C4-2B (cell line): ENCODE measurements around the gene CLNK.

Experiments
- H3K27ac ChIP-seq: fragments of 450-650 bp; 2 replicates; pipeline ENCODE4 v1.5.1; 2017
- ZFX ChIP-seq: fragments of 450-650 bp; IDR thresholded peaks from 2 replicates; pipeline ENCODE4 v1.6.1; 2017
- TF ChIP-seq, protein P1 (sequence below): fragments of 450-650 bp; conservative IDR thresholded peaks from 2 replicates; pipeline ENCODE4 v1.5.1; 2017; ENCODE audit warnings: mild to moderate bottlenecking

Gene CLNK

DNA sequence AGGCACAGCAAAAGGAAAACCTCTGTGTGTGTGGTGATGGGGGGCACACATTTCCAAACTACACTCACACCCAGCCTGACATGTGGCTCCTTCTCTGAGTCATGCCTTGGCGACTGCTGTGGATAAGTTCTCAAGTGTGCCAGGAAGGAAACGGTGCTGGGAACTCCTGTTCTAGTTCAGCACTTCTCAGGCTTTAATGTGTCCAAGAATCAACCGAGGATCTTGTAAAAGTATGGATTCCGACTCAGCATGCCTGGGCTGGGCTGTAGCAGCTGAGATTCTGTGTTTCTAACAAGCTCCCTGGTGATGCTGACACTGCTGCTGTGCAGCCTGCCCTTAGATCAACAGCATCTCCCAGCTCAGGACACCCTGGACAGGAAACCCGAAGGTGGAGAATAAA is 20.2 kb downstream of the CLNK start:
- no peak for TF ChIP-seq ZFX
- TF ChIP-seq, protein P1, sequence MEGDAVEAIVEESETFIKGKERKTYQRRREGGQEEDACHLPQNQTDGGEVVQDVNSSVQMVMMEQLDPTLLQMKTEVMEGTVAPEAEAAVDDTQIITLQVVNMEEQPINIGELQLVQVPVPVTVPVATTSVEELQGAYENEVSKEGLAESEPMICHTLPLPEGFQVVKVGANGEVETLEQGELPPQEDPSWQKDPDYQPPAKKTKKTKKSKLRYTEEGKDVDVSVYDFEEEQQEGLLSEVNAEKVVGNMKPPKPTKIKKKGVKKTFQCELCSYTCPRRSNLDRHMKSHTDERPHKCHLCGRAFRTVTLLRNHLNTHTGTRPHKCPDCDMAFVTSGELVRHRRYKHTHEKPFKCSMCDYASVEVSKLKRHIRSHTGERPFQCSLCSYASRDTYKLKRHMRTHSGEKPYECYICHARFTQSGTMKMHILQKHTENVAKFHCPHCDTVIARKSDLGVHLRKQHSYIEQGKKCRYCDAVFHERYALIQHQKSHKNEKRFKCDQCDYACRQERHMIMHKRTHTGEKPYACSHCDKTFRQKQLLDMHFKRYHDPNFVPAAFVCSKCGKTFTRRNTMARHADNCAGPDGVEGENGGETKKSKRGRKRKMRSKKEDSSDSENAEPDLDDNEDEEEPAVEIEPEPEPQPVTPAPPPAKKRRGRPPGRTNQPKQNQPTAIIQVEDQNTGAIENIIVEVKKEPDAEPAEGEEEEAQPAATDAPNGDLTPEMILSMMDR: no peak
- H3K27ac ChIP-seq: 0 out of 2 replicates have a peak overlapping the region, but pooled peaks have one; percentile 1

DNA sequence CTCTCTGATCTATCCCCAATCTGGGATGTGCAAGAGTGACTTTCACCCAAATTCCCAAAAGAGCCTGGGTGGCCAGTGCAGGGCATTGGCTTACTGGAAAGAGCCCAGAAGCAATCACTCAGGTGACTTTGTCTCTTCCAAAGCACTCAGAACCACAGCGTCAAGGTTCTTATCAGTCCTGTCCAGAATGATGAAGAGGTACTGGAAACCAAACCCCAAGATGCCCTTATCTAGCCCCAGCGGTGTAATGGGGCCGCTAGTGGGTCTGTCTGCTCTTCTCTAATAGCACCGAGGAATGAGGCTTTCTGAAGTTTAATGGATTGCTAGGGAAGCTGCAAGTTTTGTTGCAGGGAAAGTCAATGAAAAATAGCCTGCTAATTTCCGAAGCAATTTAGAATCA is 21.6 kb downstream of the CLNK start:
- TF ChIP-seq, protein P1: no peak
- TF ChIP-seq ZFX: no peak
- H3K27ac ChIP-seq: no peak overlapping the region

DNA sequence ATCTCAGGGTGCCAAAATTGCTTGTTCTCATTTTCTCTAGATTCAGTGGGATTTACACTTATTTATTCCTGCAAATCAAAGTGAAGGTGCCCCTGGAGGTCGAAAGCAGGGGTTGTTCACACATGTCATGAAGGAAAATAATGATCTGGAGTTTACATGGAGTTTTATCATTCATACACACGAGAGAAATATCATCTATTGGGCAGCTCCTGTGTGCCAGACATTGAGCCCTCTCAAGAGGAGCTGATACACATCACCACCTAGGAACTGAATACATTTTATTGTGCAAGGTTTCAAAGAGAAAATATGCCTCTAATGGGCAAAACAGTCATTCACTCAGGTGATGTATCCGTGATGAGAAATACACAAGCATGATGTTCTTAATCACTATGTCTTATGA is 23.5 kb downstream of the CLNK start:
- no peak overlapping the region for H3K27ac ChIP-seq
- TF ChIP-seq ZFX: no peak
- TF ChIP-seq, protein P1: no peak

DNA sequence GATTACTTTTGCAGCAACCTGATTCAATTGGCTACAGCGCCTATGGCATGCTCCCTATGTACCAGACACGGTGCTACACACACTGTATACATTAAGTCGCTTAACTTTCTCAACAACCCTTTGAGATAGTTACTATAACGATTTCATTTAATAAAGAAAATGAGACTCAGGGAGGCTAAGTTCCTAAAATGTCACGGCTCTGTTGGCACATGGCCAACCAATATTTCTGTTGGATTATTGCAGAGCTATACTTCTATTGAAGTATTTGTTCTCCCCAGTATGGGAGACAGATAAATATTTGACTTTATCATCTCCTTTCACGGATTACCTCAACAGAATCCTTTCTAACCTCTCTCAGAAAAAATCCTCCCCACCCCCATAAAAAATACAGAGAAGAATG is 25.3 kb downstream of the CLNK start:
- TF ChIP-seq, protein P1: no peak
- no peak for TF ChIP-seq ZFX
- no peak overlapping the region; the same call in 1 of the 2 replicates for H3K27ac ChIP-seq

DNA sequence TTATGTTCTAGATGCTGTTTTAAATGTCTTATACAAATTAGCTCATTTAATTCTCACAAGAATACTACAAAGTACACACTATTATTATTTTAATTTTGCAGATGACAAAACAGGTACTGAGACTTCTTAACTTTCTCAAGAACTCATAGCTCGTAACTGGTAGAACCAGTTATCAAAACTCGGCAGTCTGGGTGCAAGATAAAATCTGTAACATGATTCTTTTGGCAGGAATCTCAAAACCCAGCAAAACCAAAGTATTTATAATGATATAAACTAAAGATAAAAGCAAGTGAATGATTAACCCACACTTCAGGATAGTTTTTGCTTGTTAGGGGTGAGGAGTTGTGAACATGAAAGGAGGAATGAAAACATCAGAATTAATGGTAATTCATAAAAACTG is 27.6 kb downstream of the CLNK start:
- no peak overlapping the region for H3K27ac ChIP-seq
- no peak for TF ChIP-seq ZFX
- TF ChIP-seq, protein P1: no peak

DNA sequence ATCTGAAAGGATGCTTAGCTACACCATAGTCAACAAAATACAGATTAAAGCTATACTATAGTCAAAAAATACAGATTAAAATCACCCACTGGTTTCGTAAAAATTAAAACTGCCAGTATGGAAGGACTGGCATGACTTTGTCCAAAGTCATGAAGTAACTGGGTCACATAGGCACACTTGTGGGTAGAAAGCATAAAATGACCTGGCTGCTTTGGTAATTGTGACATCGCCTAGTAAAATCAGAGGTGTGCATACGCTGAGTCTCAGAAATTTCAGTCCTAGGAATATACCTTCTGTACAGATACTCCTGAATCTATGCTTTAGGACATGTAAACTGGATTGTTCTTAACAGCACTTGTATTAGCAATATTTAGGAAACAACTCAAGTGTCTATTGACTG is 28.1 kb downstream of the CLNK start:
- TF ChIP-seq, protein P1: no peak
- TF ChIP-seq ZFX: no peak
- H3K27ac ChIP-seq: no peak overlapping the region; the same call in 1 of the 2 replicates

DNA sequence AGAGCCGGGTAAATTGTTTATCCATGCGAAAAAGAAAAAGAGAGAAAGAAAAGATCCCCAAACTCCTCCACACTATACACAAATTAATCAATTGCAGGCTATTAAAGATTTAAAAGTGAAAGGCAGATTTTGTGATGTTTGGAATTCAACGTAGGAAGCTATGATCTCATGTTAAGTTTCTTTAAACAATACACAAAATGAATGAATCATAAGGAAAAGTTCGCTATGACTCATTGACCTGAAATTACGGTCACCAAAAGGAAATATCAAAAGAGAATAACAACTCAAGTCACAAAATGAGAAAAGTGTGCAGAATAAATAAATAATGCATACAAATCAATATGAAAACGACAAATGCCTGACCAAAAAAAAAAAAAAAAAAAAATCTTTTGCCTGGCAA is 28.6 kb downstream of the CLNK start:
- TF ChIP-seq, protein P1: no peak
- no peak for TF ChIP-seq ZFX
- H3K27ac ChIP-seq: peak overlapping the region; percentile 67
